GM18870 (cell line): Measurements from ENCODE around the gene NTM.

ENCODE experiments used
- ATAC-seq: cut with Tn5 transposase; IDR thresholded peaks from one replicate; pipeline ENCODE4 v1.9.1; 2021; ENCODE audit warnings: moderate library complexity; ENCODE audit not compliant: unreplicated experiment

The NTM gene

DNA sequence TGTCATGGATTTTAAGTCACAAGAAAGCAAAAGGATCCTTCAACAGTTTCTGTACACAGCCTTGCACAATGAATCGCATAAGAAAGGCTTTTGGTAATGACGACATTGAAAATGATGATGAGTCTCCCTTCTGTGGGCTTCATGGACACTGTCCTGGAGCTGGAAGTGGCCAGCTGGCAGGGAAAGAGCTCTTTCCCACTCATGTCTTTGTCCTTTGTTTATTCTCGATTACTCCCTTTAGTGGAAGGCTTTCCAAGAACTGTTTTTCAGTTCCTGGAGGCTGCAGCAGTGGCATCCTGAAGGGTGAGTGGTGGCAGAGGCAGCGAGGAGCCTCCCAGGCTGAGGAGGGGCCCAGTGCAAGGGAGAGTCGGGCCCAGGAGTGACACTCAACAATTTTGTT, 505.2 kb downstream of the NTM start:
- ATAC-seq = no peak

DNA sequence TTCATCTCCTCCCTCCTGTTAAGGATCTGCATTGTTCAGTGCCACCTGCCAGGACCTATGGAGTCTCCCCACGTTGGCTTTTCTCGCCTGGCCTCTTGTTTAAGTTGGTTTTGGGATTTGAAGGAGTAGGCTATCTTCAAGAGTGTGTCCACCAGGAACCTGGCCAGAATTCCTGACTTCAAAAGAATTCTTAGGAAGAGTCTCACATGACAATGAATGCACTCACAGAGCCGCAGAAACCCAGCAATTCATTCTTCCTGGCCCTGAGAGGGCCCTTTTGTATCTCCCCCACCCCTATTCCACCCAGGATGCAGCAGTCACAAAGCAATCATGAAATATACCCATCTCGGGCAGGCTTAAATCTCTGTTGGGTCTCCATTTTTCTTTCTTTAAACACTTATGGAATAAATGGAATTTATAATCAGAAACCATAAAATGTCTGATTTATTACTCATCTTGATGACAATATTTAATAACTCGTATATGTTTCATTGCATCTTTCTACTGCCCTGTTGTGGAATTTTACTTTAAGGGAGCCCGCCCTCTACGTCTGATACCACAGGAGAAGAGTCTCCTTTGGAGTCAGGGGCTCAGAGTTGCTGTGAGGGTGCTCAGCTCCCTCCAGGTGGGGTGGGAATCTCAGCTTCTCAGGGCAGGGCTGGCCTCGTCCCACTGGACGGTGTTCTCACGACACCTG, 507.0 kb downstream of the NTM start:
- no peak for ATAC-seq

DNA sequence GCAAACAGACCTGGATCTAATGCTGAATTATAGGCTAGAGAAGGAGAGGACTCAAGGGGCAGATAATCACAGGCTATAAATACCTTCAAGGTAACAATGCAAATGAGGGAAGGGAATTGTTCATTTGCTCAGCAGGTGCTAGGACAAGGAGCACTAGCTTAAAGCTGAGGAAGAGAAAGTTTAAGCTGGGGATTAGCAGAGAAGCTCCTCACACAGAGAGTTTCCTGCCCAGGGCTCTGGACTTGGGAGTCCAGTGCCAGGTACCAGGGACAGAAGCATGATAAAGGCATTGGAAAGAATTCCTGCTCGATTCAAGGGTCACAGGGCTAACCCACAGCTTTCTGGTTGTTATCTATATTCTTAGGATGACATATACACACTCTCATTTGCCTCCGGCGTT, 509.9 kb downstream of the NTM start:
- no peak for ATAC-seq

DNA sequence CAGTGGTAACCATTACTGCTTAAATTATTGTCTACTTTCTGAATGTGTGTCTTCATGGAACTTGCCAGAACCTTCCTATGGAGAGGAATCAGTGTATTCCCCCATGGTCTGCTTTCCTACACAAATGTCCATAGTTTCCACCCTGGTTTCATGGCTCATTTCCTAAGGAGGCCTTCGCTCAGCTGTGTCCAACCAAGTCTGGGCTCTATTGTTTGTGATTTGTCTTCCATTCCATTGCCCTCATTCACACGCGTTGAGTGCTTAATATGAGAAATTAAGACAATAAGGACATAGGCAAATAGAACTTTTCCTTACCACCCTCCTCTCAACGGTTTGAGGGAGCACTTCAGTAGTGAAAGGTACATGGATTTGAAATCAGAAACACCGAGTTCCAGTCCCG, 510.6 kb downstream of the NTM start:
- ATAC-seq = no peak

DNA sequence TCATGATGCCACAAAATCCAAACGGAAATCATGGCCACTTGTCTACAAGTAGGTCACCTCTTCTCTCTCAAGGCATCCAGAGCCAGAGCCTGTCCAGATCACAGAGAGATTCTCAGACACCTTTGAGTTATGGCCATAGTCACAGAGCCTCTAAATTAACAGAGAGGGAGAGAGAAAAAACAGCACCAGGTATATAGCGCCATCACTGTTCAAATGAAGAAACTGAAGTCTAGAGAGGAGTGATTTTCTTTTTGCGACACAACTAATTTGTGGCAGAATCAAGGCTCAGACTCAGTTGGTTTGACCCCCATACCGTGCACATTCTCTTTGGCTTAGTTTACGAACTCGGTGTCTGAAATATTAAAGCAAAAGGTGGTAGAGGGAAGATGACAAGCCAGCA, 512.9 kb downstream of the NTM start:
- no peak for ATAC-seq

DNA sequence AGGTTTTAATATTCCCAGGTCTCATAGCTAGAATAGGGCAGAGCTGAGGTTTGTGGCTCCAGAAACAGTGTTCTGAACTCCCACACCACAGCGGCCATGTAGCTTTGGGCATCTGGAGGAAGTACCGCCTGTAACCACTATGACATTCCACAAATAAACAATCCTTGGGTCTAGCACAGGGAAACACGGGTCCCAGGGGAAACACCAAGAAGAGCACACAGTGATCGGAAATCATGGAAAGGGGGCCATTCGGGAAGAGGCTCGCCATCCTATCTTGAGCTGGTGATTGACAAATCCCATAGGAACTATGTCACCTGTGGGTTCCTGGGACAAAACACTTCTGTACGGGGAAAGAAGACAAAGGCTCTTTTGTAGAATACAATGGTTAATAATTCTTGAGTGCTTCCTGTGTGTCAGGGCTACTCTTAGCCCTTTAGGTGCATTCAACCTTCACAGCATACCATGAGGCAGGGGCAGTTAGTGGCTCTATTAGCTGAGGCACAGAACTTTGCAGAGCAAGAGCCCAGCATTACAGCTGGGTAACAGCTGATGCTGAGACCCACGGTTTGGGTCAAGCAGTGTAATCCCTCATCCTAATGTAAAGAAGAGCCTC, 514.2 kb downstream of the NTM start:
- ATAC-seq = peak; percentile 58

DNA sequence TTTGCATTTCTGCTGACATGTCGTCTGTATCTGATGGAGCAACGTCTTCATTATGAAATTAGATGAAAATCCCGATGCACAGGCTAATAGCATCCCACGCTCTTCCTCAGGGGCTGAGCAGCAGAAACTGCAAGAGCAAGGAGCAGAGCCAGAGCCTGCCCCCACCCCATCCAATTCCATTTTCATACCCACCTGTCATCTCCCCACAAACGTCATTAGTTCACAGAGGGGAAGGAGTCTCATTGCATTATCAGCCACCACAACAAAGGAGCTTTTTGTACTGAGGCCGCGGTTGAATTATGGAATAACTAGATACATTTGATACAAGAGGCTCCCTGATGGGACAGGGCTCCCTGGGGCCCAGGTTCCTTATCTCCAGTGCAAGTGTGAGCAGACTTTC, 515.0 kb downstream of the NTM start:
- no peak for ATAC-seq

DNA sequence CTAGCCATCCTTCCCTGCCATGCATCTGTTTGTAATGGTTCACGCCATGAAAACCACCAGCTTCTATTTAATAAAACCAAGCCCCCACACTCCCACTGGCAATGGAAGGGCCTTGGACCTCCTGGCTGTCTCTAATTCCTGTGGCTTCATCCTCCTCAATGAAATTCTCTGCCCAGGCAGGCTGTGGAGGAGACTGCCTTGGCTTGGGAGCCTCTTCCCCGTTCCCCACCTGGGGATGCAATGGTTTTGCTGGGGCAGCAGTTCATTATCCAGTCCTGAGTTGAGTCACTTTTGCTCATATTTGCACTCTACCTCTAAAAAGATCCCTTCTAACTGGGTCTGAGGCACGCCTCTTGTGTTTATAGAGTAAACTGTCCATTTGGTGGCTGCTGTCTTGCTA, 515.8 kb downstream of the NTM start:
- no peak for ATAC-seq

DNA sequence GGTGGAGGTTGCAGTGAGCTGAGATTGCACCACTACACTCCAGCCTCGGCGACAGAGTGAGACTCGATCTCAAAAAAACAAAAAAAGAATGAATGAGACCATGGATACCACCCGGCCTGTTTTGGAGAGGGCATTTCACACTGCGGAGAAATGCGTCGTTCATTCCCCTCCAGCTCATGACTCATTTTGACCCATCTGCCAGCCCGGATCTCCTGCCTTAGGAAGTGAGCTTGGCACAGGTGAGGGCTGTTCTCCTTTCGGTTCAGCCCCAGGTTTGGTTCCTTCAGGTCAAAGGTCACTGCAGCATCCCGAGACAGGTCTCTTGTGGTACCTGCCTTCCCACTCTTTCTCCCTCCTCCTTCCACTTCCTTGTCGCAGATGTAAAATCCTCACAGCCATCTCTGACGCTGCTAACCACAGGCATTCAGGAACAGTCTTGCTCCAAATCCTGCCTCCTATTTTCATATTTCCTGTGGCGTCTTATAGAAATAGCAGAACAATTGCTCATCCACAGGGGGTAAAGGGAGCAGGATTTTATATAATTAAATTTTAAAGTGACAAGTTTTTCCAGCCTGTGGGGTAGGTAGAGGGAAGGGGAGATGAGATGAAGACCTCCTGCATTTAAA, 517.9 kb downstream of the NTM start:
- ATAC-seq = no peak

DNA sequence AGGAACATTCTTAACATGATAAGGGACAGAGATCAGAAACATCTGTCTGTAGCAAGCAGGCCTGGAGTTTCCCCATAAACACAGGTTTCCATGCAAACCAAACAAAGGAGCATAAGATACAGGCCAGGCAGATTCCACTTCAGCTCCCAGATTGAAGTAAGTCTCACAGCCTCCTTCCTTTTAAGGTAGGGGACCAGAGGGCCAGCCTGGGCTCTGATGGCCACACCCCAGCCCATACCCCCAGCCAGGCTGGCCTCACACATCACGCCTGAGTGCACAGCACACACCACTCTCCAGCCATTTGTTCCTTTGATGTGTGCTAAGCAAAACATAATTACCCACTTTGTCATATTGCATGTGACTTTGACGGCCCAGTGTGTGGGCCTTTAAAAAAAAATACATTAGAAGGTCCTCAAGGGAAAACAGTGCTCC, 518.7 kb downstream of the NTM start:
- ATAC-seq = no peak

DNA sequence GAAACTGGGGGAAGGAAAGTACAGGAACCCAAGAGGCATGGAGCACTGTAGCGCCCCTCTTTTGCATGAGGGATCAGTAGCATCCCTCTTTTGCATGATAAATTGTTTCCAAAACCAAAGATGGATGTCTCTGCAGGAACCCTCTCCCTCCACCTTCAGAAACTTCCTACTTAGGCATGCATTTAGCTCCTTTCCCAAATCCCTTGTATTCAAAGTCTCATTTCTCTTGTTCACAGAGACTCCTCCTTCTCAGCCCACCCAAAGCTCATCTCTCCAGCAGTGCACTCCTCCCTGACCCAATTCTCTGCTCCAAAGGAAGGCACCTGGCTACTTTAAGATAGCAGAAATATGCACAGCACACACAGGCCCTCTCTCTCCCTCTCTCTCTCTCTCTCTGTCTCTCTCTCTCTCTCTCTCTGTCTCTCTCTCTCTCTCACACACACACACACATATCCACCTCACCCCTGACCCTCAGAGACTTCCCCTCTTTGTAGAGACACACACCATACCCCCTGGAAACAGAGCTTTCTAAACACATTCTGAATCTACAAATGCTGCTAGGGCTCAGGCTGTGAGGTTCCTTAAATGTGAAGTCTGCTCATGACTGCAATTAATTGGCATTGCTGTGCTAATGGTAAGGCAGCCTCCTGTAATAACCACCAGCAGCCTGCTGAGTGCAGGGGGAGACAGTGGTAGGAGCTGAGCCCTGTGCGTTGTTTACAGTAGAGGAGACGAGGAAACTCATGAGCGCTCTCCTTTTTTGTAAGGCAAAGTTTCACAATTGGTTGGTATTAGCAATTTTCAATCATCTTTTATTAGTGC, 519.6 kb downstream of the NTM start:
- no peak for ATAC-seq

DNA sequence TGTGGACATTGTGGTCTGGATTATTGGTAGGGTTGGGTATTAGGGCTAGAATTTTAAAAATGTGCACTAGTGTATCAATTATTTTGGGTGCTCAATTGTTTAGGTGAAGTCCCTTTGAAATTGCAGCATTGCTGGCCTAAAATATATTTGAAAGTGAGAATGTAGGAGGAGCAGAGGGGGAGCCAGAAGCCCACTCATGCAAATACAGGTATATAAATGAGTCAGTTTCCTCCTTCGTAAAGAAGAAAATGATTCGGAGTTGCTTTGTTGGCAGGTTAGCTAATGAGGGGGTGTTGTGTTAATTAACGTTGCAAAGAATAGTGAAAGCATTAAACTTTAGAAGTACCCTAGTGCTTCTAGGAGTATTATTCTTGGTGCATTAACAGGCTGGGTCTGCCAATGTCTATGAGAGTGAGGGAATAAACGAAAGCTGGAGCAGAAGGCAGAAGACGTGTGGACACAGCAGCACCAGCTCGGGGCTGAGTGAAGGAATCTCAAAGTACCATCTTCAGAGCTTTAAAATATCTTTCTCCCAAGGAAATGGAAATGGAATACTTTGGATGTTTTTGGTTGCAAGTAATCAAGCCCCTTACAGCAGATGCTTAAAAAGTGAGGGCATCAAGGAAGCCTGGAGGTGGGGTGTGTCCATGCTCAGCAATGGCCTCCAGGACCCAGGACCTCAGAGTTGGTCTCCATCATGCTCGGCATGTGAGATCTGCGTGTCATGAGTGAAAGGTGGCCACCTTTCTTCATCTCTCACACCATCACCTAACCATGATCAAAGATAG, 522.9 kb downstream of the NTM start:
- ATAC-seq = peak; percentile 94

DNA sequence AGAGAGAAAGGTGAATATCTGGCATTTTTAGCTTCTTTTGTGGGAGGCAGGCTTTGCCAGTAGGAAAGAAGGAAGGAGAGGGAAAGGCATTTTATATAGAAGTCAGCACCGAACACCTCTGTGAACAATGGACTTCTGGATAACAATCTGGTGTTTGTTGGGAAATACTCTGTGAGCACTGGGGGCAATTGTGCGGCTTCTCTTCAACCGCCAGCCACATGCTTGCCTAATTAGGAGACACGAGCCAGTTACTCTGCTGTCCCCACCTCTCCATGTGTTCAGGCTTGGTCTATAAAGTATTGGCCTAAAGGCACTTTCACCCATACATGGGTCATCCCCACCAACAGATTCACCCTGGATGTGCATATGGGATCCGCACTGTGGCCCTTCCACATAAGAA, 523.6 kb downstream of the NTM start:
- no peak for ATAC-seq

DNA sequence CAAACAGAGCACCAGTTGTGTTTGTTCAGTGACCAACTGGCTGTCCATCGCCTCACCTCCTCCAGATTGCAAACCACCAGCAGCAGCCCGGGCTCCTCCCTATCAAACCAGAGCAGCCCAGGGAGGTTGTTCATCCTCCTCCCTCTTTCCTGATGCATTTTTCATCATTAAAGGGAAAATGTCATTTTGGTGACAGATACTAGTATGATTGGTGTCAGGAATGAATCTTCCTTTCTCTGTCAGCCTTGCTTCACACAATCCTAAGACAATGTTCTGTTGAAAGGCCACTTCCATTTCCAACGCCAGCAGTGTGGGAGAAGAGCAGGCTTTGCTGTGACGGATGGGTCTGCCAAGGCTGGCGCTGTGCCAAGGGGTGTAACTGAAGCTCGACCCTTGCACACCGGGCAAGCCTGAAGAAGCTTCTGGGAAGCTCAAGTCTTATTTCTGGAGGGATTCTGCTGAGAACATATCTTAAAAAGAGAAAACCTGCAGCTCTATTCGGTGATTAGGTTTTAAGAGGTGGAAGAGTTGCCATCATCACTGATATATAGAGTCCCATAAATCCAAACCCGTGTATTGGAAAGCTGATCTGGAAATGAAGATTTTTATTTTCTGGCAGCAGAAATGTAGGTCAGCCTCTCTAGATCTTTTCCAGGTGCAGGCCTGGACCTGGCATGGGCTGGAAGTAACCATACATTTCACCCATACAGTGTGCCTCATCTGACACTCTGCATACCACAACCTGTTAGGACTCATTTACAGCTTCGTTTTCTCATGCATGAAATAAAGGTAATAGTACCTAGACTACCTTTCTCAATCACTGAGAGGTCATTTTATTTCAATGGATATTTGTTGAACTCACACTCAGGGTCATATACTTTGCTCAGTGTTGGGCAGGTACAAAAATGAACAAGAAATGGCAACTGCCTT, 524.5 kb downstream of the NTM start:
- ATAC-seq = no peak

DNA sequence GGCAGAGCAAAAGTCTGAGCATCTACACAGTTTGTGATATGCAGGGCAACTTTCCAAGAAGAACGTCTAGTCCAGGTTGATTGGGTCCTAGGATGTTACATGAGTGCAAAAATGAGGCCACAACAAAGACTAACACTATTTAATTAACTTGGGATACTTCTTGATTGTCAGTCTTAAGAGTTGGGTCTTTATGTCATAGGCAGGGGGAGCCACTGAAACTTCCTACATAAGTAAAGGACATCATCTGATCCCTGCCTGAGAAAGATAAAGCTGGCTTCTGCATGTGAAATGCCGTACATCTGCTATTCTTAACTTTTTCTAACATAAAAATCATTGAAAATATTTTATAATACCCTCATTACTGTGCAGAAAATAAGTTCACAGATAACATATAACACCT, 525.5 kb downstream of the NTM start:
- no peak for ATAC-seq

DNA sequence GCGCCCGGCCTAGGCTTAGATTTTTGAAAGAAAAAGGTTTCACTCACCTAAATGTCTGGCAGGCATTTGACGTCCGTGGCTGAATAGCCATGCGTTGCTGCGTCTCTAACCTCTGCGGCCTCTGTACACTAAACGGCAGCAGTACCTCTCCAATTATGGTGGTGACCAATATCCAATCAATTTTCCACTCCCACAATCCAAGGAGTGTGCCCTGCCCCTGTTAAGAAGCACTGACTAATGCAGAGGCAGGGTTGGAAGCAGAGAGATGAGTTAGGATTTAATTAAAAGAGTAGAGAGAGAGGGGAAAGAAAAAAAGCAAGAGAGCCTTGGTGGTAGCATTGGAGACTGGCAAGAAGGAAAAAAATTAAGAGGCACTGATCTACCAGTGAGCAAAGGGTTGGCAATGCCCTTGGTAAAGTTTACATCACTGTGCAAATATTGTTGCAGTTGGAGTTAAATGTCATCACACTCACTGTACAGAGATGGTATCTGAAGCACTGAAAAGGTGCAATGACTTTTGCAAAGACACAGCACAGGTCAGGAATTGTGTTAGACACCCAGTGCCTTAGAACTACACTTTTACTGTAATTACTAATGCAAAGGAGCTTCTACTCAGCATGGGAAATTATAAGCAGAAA, 526.7 kb downstream of the NTM start:
- no peak for ATAC-seq

DNA sequence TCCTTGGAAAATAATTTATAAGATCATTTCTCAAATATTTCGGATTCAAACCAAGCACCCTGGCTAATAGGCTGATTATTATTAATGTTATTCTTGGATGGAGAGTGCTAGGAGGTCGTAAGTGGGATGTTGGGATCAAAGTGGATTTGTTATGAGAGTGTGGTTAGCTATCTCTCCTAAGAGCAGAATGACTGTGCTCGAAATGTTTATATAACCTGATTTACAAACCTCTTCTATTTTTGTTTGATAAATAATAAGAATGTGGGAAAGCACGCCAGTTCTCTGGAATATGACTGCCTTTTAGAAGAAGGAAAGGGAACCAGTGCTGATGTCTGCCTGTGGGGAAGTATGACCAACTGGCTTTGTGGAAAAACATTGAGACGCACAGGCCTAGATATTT, 527.5 kb downstream of the NTM start:
- no peak for ATAC-seq

DNA sequence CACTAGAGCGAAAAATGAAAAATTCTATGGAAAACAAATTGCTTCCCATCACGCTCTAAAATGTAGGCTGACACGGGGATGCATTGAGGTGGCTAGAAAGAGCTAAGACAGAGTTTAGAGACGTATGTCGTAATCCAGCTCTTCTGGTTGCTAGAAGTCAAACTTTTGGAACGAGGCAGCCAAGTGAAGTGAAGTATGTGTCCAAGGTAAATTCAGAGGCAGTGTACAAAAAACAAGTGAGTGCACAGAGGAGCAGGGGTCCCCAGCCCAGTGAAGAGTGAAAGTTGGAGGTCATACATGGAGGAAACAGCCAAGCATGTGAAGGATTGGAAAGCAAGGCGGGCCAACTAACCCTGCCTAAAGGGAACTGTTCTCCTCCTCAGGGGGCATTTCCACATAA, 528.5 kb downstream of the NTM start:
- ATAC-seq = no peak

DNA sequence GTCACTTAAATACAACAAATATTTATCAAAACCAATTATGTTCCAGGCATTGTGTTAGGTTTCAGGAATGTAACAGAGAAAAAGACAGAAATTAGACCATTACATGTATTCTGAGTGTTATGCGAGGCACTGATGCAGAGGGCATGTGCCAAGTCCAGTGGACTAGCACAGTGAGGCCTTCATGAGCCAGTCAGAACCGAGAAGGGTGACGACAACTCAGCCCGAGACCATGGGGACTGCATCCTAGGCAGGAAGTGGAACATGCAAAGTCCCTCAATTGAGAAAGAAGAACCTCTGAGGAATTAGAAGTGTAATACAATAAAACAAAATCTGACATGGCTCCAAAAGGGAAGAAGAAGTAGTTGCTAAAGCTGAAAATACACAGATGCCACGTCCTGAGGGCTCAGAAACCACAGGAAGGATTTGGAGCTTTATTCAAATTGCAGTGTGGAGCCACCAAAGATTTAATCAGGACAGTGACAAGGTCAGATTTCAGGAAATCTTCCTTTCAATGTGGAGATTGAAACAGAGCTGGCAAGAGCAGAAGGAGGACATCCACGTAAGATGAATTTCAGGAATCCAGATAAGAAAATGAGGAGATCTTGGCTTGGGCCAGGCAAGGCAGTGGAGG, 529.6 kb downstream of the NTM start:
- peak; percentile 42 for ATAC-seq
